Amniotic stem cell (primary cell): ENCODE results near the gene QPCT.
"Not testable (repeated sequence)": the region's sequence is repeated elsewhere in the genome, so short reads cannot be mapped to it uniquely, and the experiment has no call there.

Source experiments
- DNase-seq: peaks from one replicate; lab custom pipeline; 2025; lab: John Stamatoyannopoulos, UW

The QPCT gene

GRCh38 chr2:37358466-37358865 lies 14.0 kb downstream of the QPCT start:
- no peak for DNase-seq

DNA sequence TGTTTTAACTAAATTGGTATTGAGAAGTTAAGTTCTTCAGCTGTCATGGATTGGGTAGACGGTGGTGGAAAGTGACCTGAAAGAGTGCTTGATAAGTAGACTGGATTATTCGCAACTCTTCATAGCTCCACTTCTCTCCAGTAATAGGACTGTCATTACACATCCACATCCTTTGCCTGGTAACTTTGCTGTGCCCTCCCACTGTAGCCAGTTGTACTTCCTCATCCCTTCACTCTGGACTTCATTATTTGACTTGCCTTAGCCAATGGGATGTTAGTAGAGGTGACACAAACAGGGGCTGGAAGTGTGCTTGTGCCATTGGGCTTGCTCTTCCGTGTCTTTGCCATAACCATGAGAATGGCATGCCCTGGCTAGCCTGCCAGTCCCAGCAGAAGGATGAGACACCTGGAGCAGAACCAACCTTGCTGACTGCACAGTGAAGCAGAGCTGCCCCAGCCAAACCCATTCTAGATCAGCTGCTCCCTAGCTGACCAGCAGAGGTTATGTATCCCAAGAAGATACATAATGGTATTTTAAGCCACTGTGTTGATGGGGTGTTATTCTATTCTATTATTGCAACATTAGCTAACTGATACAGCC lies 16.9 kb downstream of the QPCT start:
- DNase-seq = no peak

DNA sequence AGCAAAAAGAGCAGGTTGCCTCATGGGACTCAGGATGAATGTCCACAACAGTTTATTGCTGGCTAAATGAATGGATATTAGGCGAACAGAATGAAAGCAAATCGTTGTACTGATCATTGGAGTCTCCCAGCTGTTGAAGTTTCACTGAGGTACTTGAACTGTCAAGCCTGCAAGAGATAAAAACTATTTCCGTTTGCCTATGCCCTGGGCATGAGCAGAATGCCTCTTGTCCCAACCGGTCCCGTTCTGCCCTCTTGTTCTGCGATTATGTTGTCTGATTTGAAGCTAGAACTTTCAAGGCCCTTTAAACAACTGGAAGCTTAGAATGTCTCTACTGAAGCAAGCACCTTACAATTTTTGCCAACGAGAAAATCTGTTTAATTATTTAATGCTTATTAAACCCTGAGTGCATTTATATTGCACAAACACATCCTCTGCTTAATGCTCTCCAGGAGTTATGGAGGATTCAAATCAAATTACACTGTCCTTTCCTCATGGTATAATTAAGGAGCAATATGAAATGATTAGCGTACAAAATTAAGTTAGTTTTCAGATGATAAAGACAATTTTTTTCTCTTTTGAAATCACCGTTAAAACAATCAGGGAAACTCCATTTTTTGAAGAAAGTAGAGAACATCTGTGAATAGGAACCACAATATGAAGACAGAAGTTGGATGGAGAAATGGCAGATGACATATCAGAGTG lies 17.7 kb downstream of the QPCT start:
- no peak for DNase-seq

DNA sequence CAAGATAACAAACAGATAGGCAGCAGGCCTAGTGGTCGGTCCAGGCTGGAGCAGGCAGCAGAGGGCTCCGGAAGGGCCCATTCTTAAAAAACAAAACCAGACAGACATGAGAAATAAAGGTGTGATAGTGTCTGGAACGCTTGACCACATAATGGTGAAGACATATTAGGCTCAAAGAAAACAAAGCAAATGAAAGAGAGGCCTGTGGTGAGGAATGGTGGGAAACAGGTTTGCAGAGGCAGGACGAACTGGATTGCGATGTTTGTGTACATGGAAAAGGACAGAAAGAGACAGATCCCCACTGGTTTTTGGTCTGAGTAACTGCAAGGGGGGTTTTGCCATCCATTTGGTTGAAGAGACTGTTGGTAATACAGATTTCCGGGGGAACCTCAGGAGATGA lies 19.9 kb downstream of the QPCT start:
- no peak for DNase-seq

DNA sequence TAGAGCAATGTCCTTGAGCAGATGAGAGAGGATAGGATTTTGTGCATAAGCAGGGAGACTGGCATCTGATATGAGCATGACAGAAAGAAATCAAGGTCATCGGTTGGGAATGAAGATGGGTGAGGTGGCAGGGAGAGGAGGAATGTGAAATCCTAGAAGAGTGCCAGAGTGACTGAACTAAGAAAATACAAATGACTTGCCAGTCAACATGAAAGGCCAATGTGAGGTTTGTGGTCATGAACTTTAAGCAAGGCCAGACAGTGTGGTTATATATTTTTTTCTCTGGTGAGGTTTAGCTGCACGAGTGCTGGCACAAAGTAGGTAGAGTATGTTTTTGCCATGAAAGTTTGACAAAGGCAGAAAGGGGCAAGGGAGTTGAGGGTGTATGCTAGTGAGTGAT lies 21.2 kb downstream of the QPCT start:
- no peak for DNase-seq

DNA sequence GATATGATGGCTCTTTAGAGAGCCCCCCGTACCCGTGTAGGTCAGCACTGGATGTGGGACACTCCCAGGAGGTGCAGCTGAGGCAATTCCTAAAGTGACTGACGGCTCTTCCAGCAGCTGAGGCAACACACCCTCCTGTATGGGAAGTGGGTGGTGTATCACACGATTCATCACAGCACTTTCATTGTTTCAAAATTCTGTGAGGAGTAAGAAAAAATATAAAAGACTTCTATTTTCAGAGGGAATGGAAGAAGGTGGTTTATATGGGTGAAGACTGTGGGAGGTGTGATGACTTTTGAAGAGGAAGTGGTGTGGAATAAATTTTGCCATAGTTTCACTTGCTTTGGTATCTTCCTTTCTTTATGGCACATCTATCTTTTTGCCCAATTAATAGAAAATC lies 22.3 kb downstream of the QPCT start:
- DNase-seq = no peak

GRCh38 chr2:37367310-37367709 lies 22.9 kb downstream of the QPCT start:
- DNase-seq = no peak

GRCh38 chr2:37367984-37368383 lies 23.6 kb downstream of the QPCT start:
- DNase-seq = no peak

DNA sequence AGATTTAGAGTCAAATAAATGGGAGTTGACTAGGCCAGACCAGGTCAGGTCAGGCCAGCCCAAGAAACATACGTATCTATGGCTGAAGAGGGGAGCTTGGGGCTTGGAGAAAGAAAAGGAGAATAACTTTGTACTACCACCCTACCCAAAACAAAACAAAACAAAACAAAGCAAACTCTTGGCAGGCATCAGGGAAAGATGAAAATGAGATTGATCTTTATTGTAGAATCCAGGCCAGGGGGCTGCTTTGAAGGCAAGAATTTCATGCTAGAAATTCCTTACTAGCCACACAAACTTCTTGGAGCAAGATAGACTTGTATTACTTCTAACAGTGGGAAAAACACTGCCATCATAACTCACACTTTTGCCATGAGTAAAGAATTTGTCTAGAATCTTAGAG lies 26.2 kb downstream of the QPCT start:
- DNase-seq = no peak

DNA sequence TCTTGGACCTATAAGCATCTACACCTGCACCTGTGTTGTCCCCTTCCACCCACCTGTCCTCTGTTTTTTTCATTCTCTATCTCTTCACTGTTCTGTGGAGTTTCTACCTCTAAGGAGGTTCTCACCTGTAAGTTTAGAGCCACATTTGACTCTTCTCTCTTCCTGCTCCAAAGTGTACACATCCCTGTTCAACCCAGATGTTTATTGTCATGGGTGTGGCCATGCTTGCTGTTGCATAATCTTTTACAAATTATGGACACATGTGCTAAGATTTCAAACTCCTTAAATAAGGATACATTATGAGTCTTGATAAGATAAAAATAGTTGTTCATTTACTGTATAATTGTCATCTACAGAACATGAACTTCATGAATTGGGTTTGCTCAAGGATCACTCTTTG lies 27.6 kb downstream of the QPCT start:
- no peak for DNase-seq

DNA sequence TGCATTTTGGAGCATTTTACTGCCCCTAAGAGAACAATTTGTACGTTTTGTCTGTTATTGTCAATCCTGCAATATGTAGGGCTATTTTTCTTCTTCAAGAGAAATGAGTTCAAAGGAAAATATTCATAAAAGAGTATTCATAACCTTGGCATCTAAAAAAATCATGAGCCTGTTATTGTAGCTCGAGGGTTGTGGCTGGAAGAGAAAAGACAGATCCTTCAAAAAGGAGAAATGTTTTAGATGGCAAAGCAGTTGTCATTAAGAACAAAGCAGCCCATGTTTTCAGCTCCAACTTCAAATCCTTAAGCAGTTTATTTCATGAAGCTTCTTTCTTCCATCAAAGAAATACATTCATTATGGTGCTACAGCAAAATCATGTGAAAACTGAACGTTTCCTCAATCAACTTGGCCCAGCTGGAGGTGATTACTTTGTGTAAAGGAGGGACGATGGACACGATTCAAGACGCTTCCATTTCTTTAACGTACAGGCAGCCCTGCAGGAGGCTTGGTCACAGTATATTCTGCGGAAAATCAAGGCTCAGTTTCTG lies 31.4 kb downstream of the QPCT start:
- no peak for DNase-seq

- DNase-seq = no peak
These were observed 32.2 kb downstream of the QPCT start for GRCh38 chr2:37376421-37377186.

GRCh38 chr2:37377187-37377532 lies 32.7 kb downstream of the QPCT start:
- DNase-seq = no peak

- no peak for DNase-seq
These were observed 34.0 kb downstream of the QPCT start for GRCh38 chr2:37378411-37378810.

DNA sequence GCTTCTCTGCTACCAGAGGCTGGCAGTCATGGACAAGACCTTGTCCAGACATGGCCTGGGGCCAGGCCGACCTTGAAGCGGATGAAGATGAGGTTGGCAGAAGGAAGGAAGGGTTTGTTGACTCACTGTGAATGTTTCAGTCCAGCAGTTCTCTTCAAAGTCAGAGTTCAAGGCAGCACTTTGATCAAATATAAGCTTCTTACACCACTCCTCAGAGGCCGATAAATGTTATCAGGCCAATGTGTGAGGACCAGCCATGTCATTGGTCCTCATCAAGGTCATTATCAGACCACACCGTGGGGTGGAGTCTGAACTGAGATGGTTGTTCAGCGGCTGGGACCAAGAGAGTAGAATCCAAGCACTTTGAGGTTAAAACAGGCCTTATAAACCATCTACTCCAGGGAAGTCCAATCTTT lies 35.5 kb downstream of the QPCT start:
- no peak for DNase-seq

DNA sequence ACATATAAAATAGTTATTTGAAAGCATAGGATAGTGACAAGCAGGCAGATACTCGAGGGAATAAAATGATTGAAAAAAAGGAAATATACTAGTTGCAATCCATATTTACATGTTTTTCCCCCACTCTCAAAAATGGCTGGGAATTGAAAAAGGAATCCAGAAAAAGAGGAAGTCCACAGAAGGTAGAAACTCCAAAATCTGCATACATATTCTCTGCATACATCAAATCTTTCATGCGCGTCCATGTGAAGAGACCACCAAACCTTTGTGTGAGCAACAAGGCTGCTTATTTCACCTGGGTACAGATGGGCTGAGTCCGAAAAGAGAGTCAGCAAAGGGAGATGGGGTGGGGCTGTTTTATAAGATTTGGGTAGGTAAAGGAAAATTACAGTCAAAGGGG lies 36.4 kb downstream of the QPCT start:
- not testable (repeated sequence) for DNase-seq

GRCh38 chr2:37384261-37384660 lies 39.8 kb downstream of the QPCT start:
- DNase-seq = not testable (repeated sequence)

- DNase-seq = no peak
These were observed 42.9 kb downstream of the QPCT start for GRCh38 chr2:37387148-37387835.

GRCh38 chr2:37388074-37388473 lies 43.6 kb downstream of the QPCT start:
- DNase-seq = no peak

DNA sequence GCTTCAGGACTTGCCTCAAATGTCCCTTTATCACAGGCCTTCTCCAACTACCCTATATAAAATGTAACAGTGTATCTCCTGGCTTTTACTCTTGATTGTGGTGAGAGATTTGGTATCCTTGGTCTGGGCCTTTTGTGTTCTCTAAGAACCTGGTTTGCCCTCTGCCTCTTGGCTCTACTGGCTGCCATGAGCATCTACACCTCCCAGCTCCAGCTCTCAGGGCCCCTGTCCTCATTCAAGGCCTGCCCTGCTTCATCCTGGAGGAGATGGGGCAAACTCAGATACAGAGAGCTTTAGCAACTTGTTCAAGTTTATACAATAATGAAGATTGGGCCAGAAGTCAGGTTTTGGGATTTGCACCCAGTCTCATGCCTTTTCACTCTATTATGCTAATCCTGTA lies 45.0 kb downstream of the QPCT start:
- DNase-seq = no peak

- DNase-seq = peak; percentile 57
These were observed 45.7 kb downstream of the QPCT start for GRCh38 chr2:37389989-37390765.

GRCh38 chr2:37390777-37391176 lies 46.3 kb downstream of the QPCT start:
- DNase-seq = no peak
